Activated T-helper 17 cell treated with anti-CD3 and anti-CD28 coated beads, Interleukin-2, amount 50 U/mL, for 72 hours (primary cell): ENCODE measurements around the gene GCK. TPM values are rescaled to one million over a fixed set of nuclear protein-coding genes. Genes with fewer than 3 reads are reported as not detected.

Source experiments
- ATAC-seq: fragments of 150-1000 bp; cut with Tn5 transposase; replicated peaks from 2 replicates; pipeline ENCODE4 v1.10.0; 2021; ENCODE audit warnings: mild to moderate bottlenecking, moderate library complexity
- H3K27ac Mint-ChIP-seq: one replicate; pipeline ENCODE4 v1.8.0; 2022; ENCODE audit warnings: mixed read lengths
- H3K27me3 Mint-ChIP-seq: one replicate; pipeline ENCODE4 v1.8.0; 2022; ENCODE audit warnings: mixed read lengths
- H3K36me3 Mint-ChIP-seq: one replicate; pipeline ENCODE4 v1.8.0; 2022; ENCODE audit warnings: low read depth, mild to moderate bottlenecking, mixed read lengths
- H3K4me1 Mint-ChIP-seq: one replicate; pipeline ENCODE4 v1.8.0; 2022; ENCODE audit warnings: mixed read lengths
- H3K4me3 Mint-ChIP-seq: one replicate; pipeline ENCODE4 v1.8.0; 2022; ENCODE audit warnings: mild to moderate bottlenecking, mixed read lengths
- H3K9me3 Mint-ChIP-seq: one replicate; pipeline ENCODE4 v1.8.0; 2022; ENCODE audit warnings: mixed read lengths
- total RNA-seq, 2 donors: library from RNA; stranded (reverse); gene quantifications; one replicate each; pipeline ENCODE4 v1.2.3, GENCODE V29; 2022

Gene GCK
- total RNA-seq, 2 donors from 2014 or later, result 0.58 to 1.2 TPM

- no peak overlapping the region for H3K27ac Mint-ChIP-seq
- no peaks in the 10 kb centered on the region for H3K9me3 Mint-ChIP-seq
- ATAC-seq, result no peak
- no peaks in the 10 kb centered on the region for H3K27me3 Mint-ChIP-seq
- no peaks in the 10 kb centered on the region for H3K36me3 Mint-ChIP-seq
- no peak overlapping the region for H3K4me3 Mint-ChIP-seq
- no peaks in the 10 kb centered on the region for H3K4me1 Mint-ChIP-seq
Observed at GRCh38 chr7:44163591-44163990, 25.6 kb downstream of the GCK start.

- H3K4me3 Mint-ChIP-seq, result no peak overlapping the region
- no peaks in the 10 kb centered on the region for H3K9me3 Mint-ChIP-seq
- no peak for ATAC-seq
- no peaks in the 10 kb centered on the region for H3K27me3 Mint-ChIP-seq
- H3K36me3 Mint-ChIP-seq, result no peaks in the 10 kb centered on the region
- no peak overlapping the region for H3K27ac Mint-ChIP-seq
- no peaks in the 10 kb centered on the region for H3K4me1 Mint-ChIP-seq
Observed at GRCh38 chr7:44162785-44163395, 26.3 kb downstream of the GCK start.

GRCh38 chr7:44162179-44162578, 27.1 kb downstream of the GCK start:
- Mint-ChIP-seq H3K27ac (no peak overlapping the region), H3K4me3 (no peak overlapping the region), H3K27me3 (no peaks in the 10 kb centered on the region), H3K36me3 (no peaks in the 10 kb centered on the region), H3K9me3 (no peaks in the 10 kb centered on the region), H3K4me1 (no peaks in the 10 kb centered on the region)
- no peak for ATAC-seq

- no peaks in the 10 kb centered on the region for H3K27me3 Mint-ChIP-seq
- no peak for ATAC-seq
- no peaks in the 10 kb centered on the region for H3K4me1 Mint-ChIP-seq
- no peak overlapping the region for H3K27ac Mint-ChIP-seq
- H3K36me3 Mint-ChIP-seq, result no peaks in the 10 kb centered on the region
- H3K9me3 Mint-ChIP-seq, result no peaks in the 10 kb centered on the region
- H3K4me3 Mint-ChIP-seq, result no peak overlapping the region
Observed at GRCh38 chr7:44161371-44161770, 27.9 kb downstream of the GCK start.

- H3K4me3 Mint-ChIP-seq, result no peak overlapping the region
- H3K4me1 Mint-ChIP-seq, result no peaks in the 10 kb centered on the region
- H3K27me3 Mint-ChIP-seq, result no peaks in the 10 kb centered on the region
- ATAC-seq, result no peak
- no peaks in the 10 kb centered on the region for H3K36me3 Mint-ChIP-seq
- no peak overlapping the region for H3K27ac Mint-ChIP-seq
- H3K9me3 Mint-ChIP-seq, result no peaks in the 10 kb centered on the region
Observed at GRCh38 chr7:44159824-44160630, 29.2 kb downstream of the GCK start.

- Mint-ChIP-seq H3K36me3 (no peaks in the 10 kb centered on the region), H3K9me3 (no peaks in the 10 kb centered on the region), H3K27me3 (no peaks in the 10 kb centered on the region), H3K27ac (no peak overlapping the region), H3K4me3 (no peak overlapping the region), H3K4me1 (no peaks in the 10 kb centered on the region)
- ATAC-seq, result no peak
Observed at GRCh38 chr7:44158873-44159631, 30.2 kb downstream of the GCK start.

- no peak for ATAC-seq
- Mint-ChIP-seq H3K4me1 (no peaks in the 10 kb centered on the region), H3K27me3 (no peaks in the 10 kb centered on the region), H3K9me3 (no peaks in the 10 kb centered on the region), H3K27ac (no peak overlapping the region), H3K36me3 (no peaks in the 10 kb centered on the region), H3K4me3 (no peak overlapping the region)
Observed at GRCh38 chr7:44158096-44158872, 31.0 kb downstream of the GCK start.

- Mint-ChIP-seq H3K36me3 (no peaks in the 10 kb centered on the region), H3K27me3 (no peaks in the 10 kb centered on the region), H3K4me1 (no peaks in the 10 kb centered on the region), H3K9me3 (no peaks in the 10 kb centered on the region), H3K4me3 (no peak overlapping the region), H3K27ac (no peak overlapping the region)
- no peak for ATAC-seq
Observed at GRCh38 chr7:44157116-44158080, 31.8 kb downstream of the GCK start.

GRCh38 chr7:44156453-44157010, 32.7 kb downstream of the GCK start:
- Mint-ChIP-seq H3K9me3 (no peaks in the 10 kb centered on the region), H3K27me3 (no peaks in the 10 kb centered on the region), H3K27ac (no peak overlapping the region), H3K4me1 (no peaks in the 10 kb centered on the region), H3K36me3 (no peaks in the 10 kb centered on the region), H3K4me3 (no peak overlapping the region)
- no peak for ATAC-seq

- Mint-ChIP-seq H3K4me3 (no peak overlapping the region), H3K27me3 (no peaks in the 10 kb centered on the region), H3K9me3 (no peaks in the 10 kb centered on the region), H3K36me3 (no peaks in the 10 kb centered on the region), H3K27ac (no peak overlapping the region), H3K4me1 (no peaks in the 10 kb centered on the region)
- ATAC-seq, result no peak
Observed at GRCh38 chr7:44155191-44156185, 33.8 kb downstream of the GCK start.

- H3K9me3 Mint-ChIP-seq, result no peaks in the 10 kb centered on the region
- ATAC-seq, result no peak
- H3K4me1 Mint-ChIP-seq, result no peaks in the 10 kb centered on the region
- H3K4me3 Mint-ChIP-seq, result no peak overlapping the region
- no peaks in the 10 kb centered on the region for H3K36me3 Mint-ChIP-seq
- no peak overlapping the region for H3K27ac Mint-ChIP-seq
- no peaks in the 10 kb centered on the region for H3K27me3 Mint-ChIP-seq
Observed at GRCh38 chr7:44154703-44155102, 34.5 kb downstream of the GCK start.

- no peak overlapping the region for H3K27ac Mint-ChIP-seq
- no peak for ATAC-seq
Observed at GRCh38 chr7:44153948-44154335, 35.3 kb downstream of the GCK start.

More at GRCh38 chr7:44153948-44154335, 35.3 kb downstream of the GCK start:
- no peaks in the 10 kb centered on the region for H3K27me3 Mint-ChIP-seq
- H3K36me3 Mint-ChIP-seq, result no peaks in the 10 kb centered on the region
- no peaks in the 10 kb centered on the region for H3K9me3 Mint-ChIP-seq
- H3K4me3 Mint-ChIP-seq, result no peak overlapping the region
- H3K4me1 Mint-ChIP-seq, result no peaks in the 10 kb centered on the region
